Stimulated activated CD4-positive, alpha-beta T cell treated with anti-CD3 and anti-CD28 coated beads, TNF-alpha, amount 100 ng/mL, for 4 hours (primary cell): ENCODE results near the gene EFCAB12.
A peak's percentile ranks its signal among the peaks of the same experiment; 100 is the strongest.
"Not testable (repeated sequence)": the region's sequence is repeated elsewhere in the genome, so short reads cannot be mapped to it uniquely, and the experiment has no call there.

Experiments
- DNase-seq, 3 experiments: peaks; one replicate each; pipeline ENCODE4 v3.0.0-alpha.2; 2020; ENCODE audit warnings: low read depth in 3 of 3

EFCAB12 gene

GRCh38 chr3:129393760-129394564 lies 34.5 kb downstream of the EFCAB12 start:
- DNase-seq, result not testable (repeated sequence)

- no peak for DNase-seq
Observed at GRCh38 chr3:129393271-129393670, 35.2 kb downstream of the EFCAB12 start.

GRCh38 chr3:129392106-129392887 lies 36.1 kb downstream of the EFCAB12 start:
- not testable (repeated sequence) for DNase-seq

- not testable (repeated sequence) for DNase-seq
Observed at GRCh38 chr3:129391583-129391982, 36.9 kb downstream of the EFCAB12 start.

- no peak for DNase-seq
Observed at GRCh38 chr3:129389572-129389937, 38.9 kb downstream of the EFCAB12 start.

GRCh38 chr3:129388791-129389571 lies 39.5 kb downstream of the EFCAB12 start:
- not testable (repeated sequence) for DNase-seq

GRCh38 chr3:129387487-129387886 lies 40.9 kb downstream of the EFCAB12 start:
- no peak for DNase-seq

GRCh38 chr3:129386984-129387383 lies 41.5 kb downstream of the EFCAB12 start:
- DNase-seq, result no peak

- DNase-seq, result not testable (repeated sequence)
Observed at GRCh38 chr3:129385507-129385906, 42.9 kb downstream of the EFCAB12 start.

- no peak for DNase-seq
Observed at GRCh38 chr3:129384594-129385323, 43.7 kb downstream of the EFCAB12 start.

- not testable (repeated sequence) for DNase-seq
Observed at GRCh38 chr3:129384103-129384502, 44.3 kb downstream of the EFCAB12 start.

GRCh38 chr3:129383292-129383860 lies 45.1 kb downstream of the EFCAB12 start:
- peak in 2 of 3 experiments; percentile 5 to 10 for DNase-seq

GRCh38 chr3:129382366-129382765 lies 46.1 kb downstream of the EFCAB12 start:
- no peak for DNase-seq

- DNase-seq, result no peak
Observed at GRCh38 chr3:129379582-129380358, 48.7 kb downstream of the EFCAB12 start.

- no peak for DNase-seq
Observed at GRCh38 chr3:129378949-129379348, 49.5 kb downstream of the EFCAB12 start.

GRCh38 chr3:129377615-129378014 lies 50.8 kb downstream of the EFCAB12 start:
- no peak for DNase-seq

GRCh38 chr3:129375099-129375498 lies 53.3 kb downstream of the EFCAB12 start:
- DNase-seq, result no peak

GRCh38 chr3:129371041-129371826 lies 57.2 kb downstream of the EFCAB12 start:
- DNase-seq, result no peak

- no peak for DNase-seq
Observed at GRCh38 chr3:129370248-129370964, 58.0 kb downstream of the EFCAB12 start.
